Left forelimb (tissue), 1 donor: ENCODE data around the gene CLN6.
"Not testable (repeated sequence)": the region's sequence is repeated elsewhere in the genome, so short reads cannot be mapped to it uniquely, and the experiment has no call there.

ENCODE experiments used
- DNase-seq: peaks from one replicate; pipeline ENCODE4 v3.0.0-alpha.2; 2018; ENCODE audit warnings: low spot score

Gene CLN6

DNA sequence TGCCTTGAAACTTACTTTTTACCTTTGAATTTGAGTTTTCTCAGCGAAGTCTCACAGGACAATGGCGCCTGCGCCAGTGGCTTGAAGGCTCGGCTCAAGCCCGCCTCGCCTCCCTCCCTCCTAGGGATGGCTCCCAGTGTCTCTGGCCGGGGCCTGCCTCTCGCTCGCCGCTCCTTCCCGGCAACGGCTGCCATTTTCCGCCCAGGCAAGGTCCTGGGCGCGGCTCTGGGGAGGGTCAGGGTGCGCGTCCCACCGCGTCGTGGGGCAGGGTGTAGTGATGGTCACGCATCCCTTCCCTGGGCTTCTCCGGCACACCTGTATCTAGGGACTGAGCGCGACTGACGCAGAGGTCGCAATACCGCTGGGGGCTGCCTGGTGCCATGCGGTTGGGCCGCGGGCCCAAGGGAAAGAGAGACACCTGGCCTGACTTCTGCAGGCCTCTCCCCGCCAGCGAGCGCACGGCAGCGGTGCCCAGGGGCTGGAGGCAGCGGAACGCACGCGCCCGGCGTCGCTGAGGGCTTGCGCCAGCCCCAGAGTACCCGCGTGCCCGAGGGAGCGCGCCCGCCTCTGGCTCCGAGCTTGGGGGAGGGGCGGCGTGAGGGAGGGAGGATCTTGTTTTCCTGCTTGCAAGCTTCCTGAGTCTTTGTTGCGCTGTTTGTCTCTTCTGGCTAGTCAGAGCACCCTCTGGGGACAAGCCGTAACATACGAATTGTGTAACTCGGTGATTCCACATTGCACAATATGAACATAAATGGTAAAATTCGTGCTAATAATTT lies 27.3 kb upstream of the CLN6 start:
- peak; percentile 86 for DNase-seq

- no peak for DNase-seq
Observed at GRCh38 chr15:68252925-68253534, 23.5 kb upstream of the CLN6 start.

DNA sequence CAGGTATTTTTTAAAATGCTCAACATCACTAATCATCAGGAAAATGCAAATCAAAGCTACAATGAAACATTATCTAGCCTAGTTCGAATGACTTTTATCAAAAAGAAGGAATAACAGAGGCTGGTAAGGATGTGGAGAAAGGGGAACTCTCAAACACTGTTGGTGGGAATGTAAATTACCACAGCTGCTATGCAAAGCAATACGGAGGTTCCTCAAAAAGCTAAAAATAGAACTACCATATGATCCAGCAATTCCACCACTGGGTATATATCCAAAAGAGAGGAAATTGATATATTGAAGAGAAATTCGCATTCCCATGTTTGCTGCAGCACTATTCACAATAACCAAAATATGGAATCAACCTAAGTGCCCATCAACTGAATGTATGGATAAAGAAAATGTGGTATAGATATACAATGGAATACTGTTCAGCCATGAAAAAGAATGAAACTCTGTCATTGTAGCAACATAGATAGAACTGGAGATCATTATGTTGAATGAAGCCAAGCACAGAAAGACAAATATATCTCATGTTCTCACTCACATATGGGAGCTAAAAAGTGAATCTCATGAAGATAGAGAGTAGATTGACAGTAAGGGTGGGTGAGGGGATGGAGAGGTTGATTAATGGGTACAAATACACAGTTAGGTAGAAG lies 19.7 kb upstream of the CLN6 start:
- DNase-seq, result no peak

DNA sequence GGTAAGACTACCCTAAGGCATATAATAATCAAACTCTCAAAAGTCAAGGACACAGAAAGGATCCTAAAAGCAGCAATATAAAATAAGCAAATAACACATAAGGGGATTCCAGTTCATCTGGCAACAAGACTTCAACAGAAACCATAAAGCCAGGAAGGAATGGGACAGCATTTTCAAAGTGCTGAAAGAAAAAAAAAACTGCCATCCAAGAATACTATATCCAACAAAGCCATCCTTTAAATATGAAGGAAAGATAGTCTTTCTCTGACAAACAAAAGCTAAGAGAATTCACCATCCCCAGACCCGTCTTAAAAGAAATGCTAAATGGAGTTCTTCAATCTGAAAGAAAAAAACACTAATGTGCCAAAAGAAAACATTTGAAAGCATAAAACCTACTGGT lies 14.7 kb upstream of the CLN6 start:
- DNase-seq, result no peak

GRCh38 chr15:68241088-68241935 lies 11.8 kb upstream of the CLN6 start:
- no peak for DNase-seq

DNA sequence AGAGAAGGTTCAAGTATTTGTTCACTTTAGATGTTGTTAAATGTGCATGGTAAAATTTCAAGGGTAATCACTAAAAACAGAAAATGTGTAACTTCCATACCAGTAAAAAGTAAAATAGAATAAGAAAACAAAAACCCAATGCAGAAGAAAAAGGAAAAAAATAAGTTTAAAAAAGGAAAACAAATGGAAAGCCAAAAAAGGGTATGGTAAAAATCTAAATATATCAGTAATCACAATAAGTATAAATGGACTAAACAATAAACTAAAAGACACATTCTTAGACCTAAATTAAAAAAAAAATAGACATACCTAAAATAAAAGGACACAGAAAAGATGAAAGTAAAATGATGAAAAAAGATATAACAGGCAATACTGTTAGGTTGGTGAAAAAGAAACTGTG lies 9.5 kb upstream of the CLN6 start:
- DNase-seq, result no peak

DNA sequence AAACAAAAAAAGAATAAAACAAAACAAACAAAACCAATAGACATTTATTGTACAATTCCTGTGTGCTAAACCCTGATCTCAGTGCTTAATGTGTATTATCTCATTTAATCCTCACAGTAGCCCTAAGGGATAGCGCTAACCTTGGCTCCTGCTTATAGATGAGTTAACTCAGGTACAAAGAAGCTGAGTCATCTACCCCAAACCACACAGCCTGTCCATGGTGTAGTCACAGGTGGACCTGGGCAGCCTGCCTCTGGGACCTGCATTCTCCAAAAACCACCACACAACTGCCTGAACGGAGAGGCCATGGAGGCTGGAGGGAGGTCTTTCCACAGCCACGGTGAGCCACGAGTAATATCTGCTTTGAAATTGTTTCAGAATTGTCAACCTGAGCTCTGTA lies 5.5 kb upstream of the CLN6 start:
- no peak for DNase-seq

DNA sequence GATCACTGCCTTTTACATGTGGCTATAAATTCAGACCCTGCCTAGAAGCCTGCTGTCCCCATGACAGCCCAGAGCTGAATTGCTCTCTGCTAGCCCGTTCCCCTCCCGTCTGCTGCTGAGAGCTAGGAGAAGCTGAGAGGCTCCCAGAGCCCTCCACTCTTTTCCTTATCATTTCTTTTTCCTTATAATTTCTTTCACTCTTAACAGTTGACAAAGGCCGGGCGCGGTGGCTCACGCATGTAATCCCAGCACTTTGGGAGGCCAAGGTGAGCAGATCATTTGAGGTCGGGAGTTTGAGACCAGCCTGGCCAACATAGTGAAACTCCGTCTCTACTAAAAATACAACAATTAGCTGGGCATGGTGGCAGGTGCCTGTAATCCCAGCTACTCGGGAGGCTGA lies 5.0 kb upstream of the CLN6 start:
- not testable (repeated sequence) for DNase-seq

GRCh38 chr15:68234060-68234459 lies 4.5 kb upstream of the CLN6 start:
- no peak for DNase-seq

DNA sequence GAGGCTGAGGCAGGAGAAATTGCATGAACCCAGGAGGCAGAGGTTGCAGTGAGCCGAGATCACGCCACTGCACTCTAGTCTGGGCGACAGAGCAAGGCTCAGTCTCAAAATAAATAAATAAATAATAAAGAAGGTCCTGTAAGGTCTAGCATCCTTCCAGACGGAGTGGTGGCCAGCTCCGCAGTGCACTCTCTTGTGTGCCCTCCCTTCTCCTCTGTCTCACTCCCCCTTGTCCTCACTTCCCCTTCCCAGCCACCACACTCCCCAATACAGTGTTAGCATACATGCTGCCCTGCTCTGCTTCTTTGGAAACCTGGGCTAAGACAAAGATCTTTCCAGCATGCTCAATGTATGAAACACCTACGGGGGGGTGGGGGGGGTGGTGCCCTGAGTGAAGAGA lies 3.4 kb upstream of the CLN6 start:
- no peak for DNase-seq

DNA sequence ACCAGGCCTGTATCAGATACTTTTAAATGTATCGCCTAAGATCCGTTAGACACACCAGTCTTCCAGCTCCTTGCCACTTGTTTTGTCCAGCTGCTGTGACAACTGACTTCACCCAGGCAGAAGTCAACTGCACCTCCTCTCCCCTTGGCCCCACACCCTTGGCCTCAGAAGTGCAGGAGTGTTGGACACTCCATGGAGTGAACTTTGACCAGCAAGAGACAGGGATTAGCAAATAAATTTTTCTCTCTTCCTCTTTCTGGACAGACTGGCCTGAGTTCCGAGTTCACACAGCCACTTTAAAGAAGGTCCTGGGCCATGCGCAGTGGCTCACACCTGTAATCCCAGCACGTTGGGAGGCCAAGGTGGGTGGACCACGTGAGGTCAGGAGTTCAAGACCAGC lies 2.9 kb upstream of the CLN6 start:
- no peak for DNase-seq

DNA sequence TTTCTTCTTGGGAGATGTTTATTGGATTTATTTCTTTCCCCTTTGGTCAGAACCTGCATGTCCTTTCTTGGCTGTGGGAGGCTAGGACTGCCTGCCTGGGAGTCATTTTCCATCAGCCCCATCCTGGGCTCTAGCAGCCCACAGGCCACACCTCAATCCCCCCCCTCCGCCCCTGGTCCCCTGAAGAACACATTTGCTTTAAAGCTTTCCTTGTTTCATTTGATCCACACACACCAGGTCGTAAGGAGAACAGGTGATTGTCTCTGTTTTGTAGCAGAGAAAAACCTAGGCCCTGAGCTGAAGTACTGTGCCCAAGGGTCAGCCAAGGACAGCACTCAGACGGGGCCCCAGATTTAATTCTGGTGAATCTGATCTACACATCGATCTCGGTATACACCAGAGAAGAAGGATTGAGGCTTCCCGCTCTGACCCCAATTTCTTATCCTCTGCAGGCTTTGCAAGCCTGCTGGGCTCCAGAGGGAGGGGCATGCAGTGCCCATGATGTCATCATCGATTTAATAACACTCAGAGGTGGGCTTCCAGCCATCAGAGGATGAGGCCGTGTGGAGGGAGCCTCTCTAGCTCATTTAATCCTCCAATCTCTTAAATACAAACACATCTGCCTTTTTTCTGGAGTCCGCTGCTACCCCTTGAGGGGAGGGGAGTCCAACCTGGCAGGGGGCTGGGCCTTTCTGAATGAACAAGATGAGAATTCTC lies 1.7 kb upstream of the CLN6 start:
- no peak for DNase-seq

DNA sequence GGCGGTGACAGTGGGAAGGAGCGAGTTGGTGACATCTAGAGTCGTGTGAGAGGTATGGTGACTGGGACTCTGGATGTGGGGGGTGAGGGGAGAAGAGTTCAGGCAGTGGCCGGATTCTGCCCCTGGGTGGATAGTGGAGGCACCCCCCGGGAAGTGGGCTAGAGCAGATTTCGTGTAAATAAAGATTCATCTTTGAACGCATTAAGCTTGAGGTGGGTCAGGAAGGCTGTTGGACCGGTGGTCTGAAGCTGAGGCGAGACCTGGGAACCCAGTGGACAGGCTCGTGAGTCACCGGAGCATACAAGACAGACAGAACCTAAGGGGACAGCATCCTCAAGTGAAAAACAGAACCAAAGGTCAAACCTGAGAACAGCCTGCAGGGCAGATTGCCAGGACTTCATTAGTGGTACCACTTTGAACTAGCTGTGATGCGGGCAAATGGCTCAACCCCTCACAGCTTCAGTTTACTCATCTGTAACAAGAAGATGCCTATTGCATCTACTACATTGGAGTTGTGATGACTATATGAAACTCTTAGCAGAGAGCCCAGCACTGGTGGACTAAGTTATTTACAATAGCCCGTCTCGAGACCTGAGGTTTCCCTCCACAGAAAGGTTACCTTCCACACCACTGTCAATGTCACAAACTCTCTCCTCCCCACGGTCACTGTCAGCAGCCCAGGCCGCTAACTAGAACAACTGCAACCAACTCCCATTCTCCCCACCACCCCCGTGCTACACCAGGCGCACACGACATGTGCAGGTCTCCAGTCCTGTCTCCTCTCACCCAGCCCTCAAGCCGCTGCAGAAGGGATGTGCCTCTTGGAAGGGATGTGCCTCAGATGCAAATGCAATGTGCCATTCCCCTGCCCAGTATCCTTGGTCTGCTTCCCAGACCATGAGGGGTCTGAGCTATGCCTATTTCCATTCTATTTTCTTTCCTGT lies 901 bp upstream of the CLN6 start:
- no peak for DNase-seq

DNA sequence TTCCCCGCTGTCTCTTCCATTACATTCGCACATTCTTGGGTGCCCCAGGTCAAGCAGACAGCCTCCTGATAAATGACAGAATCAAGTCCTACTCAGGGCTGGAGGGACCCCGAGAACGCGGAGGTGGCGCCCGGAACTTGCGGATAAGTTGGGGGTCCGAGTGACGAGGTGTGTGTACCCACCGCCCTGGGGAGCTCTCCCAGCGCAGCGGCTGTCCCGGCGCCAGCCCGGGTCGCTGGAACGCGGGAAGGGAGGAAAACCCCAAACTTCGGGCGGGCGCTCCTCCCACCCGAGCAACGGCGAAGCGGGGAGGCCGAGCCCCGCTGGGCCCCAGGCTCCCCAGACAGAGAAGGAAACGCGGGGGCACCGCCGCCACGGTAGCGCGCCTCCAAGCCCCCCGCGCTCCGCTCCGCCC lies 550 bp downstream of the CLN6 start:
- DNase-seq, result peak; percentile 66

DNA sequence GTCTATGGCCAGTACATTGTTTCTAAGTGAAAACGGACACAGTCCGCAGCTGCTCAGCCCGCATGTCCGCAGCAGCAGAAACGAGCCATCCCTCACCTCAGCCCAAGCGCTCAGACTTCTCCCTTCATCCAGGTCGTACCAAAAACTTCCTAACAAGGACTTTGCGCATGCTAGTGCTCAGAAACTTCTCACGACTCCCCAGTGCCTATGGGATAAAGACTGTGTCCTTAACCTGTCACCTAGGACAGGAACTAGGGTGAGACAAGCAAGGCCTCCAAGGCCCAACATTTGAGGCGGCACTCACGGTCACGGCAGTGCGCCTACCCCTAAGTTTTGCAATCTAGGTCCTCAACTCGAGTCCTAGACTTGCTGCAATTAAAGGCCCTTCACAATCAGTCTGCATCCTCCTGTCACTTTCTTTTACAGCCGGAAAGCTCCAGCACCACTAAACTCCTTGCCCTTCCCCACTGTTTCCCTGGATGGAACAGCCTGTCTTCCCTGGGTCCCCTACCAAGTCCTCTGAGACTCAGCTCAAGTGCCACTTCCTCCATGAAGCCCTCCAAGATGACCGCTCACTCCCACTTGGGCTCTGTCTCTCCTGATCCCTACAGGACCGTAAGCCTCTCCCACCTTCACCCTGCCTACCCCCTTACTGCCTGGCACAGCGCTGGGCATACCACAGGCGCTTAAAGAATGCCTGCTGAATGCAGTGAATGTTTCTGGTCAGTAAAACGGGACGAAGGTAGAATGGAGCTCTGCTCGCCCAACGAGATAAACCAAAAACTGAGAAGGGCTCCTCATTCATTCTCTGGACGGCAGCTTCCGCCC lies 1.2 kb downstream of the CLN6 start:
- DNase-seq, result no peak

- no peak for DNase-seq
Observed at GRCh38 chr15:68227643-68228142, 1.8 kb downstream of the CLN6 start.

DNA sequence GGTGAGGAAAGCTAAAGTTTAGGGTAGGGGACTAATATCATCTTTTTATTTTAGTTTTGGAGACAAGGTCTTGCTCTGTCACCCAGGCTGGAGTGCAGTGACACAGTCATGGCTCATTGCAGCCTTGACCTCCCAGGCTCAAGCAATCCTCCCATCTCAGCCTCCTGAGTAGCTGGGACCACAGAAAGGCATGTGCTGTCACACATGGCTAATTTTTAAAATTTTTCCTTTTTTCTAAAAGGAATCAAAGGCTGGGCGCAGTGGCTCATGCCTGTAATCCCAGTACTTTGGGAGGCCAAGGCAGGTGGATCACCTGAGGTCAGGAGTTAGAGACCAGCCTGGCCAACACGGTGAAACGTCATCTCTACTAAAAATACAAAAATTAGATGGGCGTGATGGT lies 4.1 kb downstream of the CLN6 start:
- not testable (repeated sequence) for DNase-seq

DNA sequence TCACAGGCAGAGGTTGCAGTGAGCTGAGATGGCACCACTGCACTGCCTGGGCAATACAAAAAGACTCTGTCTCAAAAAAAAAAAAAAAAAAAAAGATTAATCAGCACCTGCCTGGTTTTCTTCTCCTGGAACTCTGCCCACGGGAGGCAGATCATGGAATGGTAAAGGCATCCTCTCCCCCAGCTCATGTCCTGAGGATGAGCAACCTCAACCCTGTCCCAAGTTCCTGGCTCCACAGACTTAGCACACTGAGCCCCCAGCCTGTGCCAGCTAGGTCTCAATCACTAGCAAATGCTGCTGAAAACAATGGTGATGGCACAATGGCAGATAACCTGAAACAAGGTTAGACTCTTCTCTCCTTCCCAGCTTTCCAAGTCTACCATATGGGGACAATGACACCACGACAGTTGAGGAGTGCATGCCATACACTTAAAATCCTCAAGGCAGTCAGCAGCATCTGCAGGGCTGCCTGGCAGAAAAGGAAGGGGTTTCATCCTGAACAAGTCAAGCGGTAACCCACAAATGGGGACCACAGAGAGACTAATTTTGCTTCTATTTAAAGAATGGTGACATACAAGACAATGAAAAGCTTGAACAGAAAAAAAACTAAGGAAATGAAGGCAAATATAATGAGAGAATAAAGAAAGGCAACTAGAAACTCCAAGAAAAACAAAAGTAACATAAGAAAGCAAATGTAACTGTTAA lies 4.8 kb downstream of the CLN6 start:
- DNase-seq, result no peak

GRCh38 chr15:68224108-68224507 lies 5.4 kb downstream of the CLN6 start:
- no peak for DNase-seq
